SK-N-SH treated with all-trans-retinoic acid at 6 μM for 48 hours (cell line): ENCODE measurements around the gene SCN1A.

ENCODE experiments used
- ARNTL ChIP-seq: fragments of 450-650 bp; formaldehyde crosslinking; IDR thresholded peaks from 2 replicates; pipeline ENCODE4 v1.5.0; 2020; ENCODE audit warnings: low read depth, mild to moderate bottlenecking, moderate library complexity, borderline replicate concordance
- CSDC2 ChIP-seq: fragments of 250-450 bp; sonication (Bioruptor Pico); IDR thresholded peaks from 2 replicates; pipeline ENCODE4 v1.5.0; 2020; ENCODE audit warnings: mild to moderate bottlenecking, moderate library complexity
- ISL1 ChIP-seq: fragments of 250-450 bp; sonication (Bioruptor Pico); IDR thresholded peaks from 2 replicates; pipeline ENCODE4 v2.1.2; 2022; ENCODE audit warnings: mild to moderate bottlenecking, moderate library complexity
- PPARA ChIP-seq: fragments of 250-450 bp; sonication (Bioruptor Pico); IDR thresholded peaks from 2 replicates; pipeline ENCODE4 v1.5.0; 2020; ENCODE audit warnings: mild to moderate bottlenecking, borderline replicate concordance
- RARB ChIP-seq: fragments of 250-450 bp; sonication (Bioruptor Pico); IDR thresholded peaks from 2 replicates; pipeline ENCODE4 v1.8.0; 2021; ENCODE audit warnings: mild to moderate bottlenecking, moderate library complexity
- TCF4 ChIP-seq: fragments of 250-450 bp; sonication (Bioruptor Pico); IDR thresholded peaks from 2 replicates; pipeline ENCODE4 v1.8.0; 2021; ENCODE audit warnings: mild to moderate bottlenecking, moderate library complexity, borderline replicate concordance
- ZC3H10 ChIP-seq: fragments of 250-450 bp; sonication (Bioruptor Pico); IDR thresholded peaks from 2 replicates; pipeline ENCODE4 v1.5.1; 2021; ENCODE audit warnings: mild to moderate bottlenecking, moderate library complexity
- ZFP30 ChIP-seq: fragments of 450-650 bp; formaldehyde crosslinking; IDR thresholded peaks from 2 replicates; pipeline ENCODE4 v1.5.0; 2022; ENCODE audit warnings: mild to moderate bottlenecking, moderate library complexity
- ZNF565 ChIP-seq: fragments of 450-650 bp; formaldehyde crosslinking; conservative IDR thresholded peaks from 2 replicates; pipeline ENCODE4 v1.5.0; 2020; ENCODE audit warnings: low read depth, mild to moderate bottlenecking, moderate library complexity
- TF ChIP-seq, protein P1 (sequence below): fragments of 250-450 bp; sonication (Bioruptor Pico); IDR thresholded peaks from 2 replicates; pipeline ENCODE4 v1.8.0; 2020; ENCODE audit warnings: mild to moderate bottlenecking, moderate library complexity, borderline replicate concordance
- TF ChIP-seq, protein P2 (sequence below): fragments of 250-450 bp; sonication (Bioruptor Pico); IDR thresholded peaks from 2 replicates; pipeline ENCODE4 v1.5.1; 2021; ENCODE audit warnings: mild to moderate bottlenecking, moderate library complexity

DNA sequence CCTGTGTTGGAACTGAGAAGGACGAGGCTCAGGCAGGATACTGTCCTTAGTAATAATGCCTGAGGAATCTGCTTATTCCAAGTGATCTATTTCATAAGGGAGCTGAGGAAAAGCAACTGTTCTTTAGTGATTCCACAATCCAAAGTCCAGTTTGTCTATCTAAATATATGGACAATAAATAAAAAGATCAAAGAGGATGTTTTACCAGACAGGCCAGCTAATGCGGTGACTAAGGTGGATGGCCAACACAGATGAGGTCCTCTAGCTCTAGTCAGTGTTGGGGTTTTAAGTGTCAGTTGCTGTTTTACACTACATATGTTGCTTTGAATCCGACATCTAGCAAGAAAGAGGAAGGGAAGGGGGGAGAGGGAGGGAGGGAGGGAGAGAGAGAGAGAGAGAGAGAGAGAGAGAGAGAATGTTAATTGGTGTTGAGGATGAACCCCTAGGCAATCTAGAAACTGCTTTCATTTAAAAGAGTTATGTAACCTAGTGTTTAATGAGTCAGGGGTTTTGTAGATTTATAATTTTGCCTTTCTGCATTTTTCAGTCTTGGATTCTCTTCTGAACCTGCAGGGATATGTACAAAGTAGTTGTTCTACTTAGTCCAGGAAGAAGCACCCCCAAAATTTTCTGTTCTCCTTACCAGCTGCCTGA, 27.0 kb upstream of the SCN1A start:
- TF ChIP-seq ZNF565 (CRISPR knock-in tag), result no peak
- TF ChIP-seq TCF4, result no peak
- TF ChIP-seq ZC3H10 (CRISPR knock-in tag), result no peak
- no peak for TF ChIP-seq ISL1
- TF ChIP-seq ARNTL (CRISPR knock-in tag), result no peak
- TF ChIP-seq ZFP30 (CRISPR knock-in tag), result no peak
- TF ChIP-seq, protein P1, sequence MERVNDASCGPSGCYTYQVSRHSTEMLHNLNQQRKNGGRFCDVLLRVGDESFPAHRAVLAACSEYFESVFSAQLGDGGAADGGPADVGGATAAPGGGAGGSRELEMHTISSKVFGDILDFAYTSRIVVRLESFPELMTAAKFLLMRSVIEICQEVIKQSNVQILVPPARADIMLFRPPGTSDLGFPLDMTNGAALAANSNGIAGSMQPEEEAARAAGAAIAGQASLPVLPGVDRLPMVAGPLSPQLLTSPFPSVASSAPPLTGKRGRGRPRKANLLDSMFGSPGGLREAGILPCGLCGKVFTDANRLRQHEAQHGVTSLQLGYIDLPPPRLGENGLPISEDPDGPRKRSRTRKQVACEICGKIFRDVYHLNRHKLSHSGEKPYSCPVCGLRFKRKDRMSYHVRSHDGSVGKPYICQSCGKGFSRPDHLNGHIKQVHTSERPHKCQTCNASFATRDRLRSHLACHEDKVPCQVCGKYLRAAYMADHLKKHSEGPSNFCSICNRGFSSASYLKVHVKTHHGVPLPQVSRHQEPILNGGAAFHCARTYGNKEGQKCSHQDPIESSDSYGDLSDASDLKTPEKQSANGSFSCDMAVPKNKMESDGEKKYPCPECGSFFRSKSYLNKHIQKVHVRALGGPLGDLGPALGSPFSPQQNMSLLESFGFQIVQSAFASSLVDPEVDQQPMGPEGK (CRISPR knock-in tag), result no peak
- TF ChIP-seq, protein P2, sequence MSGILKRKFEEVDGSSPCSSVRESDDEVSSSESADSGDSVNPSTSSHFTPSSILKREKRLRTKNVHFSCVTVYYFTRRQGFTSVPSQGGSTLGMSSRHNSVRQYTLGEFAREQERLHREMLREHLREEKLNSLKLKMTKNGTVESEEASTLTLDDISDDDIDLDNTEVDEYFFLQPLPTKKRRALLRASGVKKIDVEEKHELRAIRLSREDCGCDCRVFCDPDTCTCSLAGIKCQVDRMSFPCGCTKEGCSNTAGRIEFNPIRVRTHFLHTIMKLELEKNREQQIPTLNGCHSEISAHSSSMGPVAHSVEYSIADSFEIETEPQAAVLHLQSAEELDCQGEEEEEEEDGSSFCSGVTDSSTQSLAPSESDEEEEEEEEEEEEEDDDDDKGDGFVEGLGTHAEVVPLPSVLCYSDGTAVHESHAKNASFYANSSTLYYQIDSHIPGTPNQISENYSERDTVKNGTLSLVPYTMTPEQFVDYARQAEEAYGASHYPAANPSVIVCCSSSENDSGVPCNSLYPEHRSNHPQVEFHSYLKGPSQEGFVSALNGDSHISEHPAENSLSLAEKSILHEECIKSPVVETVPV (CRISPR knock-in tag), result no peak
- TF ChIP-seq RARB (CRISPR knock-in tag), result no peak
- TF ChIP-seq CSDC2 (CRISPR knock-in tag), result no peak
- TF ChIP-seq PPARA (CRISPR knock-in tag), result no peak
